ENCODE results near the gene TOB1.

Gene TOB1

GRCh38 chr17:50866261-50866949, at the start of gene TOB1:
TOB1 (minus strand) TSS chr17:50866354; CDS start chr17:50864017, 2,337 bp downstream.
- peak; percentile 98 for DNase-seq (ENCODE audit: low read depth)

DNA sequence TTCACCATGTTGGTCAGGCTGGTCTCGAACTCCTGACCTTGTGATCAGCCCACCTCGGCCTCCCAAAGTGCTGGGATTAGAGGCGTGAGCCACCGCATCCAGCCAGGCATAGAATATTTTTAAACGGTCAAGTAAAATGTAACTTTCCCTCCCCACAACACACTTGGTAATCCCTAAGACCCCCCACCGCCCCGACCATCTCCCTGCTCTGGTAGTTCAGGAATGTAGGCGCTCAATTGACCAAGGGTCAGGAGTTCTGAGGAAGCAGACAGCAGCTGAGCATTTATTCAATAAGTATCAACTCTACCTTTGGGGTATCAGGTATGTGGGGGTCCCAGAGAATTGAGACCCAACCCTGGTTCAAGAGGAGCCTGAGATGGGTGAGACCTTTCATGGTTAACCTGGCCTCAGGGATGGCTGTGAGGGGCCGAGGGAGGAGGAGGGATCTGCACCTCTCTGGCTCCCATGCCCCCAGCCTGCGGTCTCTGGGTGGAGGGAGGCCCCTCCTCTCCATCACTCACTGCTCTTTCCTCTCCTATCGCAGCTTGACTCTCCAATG, 48.4 kb upstream of the TOB1 start:
- no peak for DNase-seq (ENCODE audit: low read depth)

DNA sequence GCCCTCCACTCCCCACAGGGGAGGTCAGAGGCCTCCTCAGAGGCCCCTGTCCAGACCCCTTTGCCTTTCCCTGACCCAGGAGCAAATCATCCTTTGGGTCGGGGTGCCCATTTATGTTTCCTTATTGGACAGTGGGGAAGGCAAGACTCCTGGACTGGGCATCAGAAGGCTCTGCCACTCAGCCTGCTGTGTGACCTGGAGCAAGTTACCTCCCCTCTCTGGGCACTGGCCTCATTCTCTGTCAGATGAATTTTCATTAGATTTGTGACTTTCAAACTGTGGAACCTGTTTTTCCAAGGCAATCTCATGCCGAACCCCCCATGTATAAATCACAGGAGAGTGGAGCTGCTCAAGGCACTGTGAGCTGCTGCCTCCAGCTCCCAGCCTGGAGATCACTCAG, 47.0 kb upstream of the TOB1 start:
- DNase-seq (ENCODE audit: low read depth), result no peak

DNA sequence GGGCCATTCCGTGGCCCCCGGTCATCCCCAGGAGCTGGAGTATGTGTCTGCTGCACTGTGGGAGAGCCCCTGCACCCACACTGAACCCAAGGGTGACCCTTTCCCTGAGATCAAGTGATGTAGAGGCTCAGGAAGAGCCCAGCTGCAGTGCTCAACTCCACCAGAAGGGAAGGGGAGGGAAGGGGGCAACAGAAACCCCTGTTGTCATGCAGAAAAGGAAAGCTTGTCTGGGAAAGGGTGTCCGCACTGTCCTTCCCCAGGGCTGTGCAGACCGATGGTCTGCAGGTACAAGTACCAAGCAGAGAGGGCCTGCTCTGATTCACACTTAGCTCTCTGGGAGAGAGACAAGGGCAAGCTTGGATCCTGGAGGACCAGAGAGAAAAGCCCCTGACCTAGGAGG, 45.7 kb upstream of the TOB1 start:
- no peak for DNase-seq (ENCODE audit: low read depth)

DNA sequence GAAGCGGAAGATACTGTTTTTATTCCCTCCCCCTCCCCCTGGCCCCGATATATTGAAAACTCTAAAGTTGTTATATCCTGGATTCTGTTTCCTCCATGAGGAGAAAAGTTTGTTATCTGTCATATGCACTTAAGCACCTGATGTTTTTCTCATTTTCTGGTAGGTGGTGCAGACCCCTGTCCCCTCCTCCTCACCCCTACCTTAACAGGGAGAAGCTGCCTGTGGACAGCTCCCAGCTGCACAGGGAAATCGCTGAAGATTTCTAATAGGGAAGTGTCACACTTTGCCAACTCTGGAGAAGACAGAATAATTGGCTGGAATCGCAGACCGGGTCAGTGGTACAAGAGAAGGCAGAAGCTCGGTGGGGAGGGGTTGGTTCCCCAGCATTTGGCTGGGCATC, 45.3 kb upstream of the TOB1 start:
- DNase-seq (ENCODE audit: low read depth), result no peak

GRCh38 chr17:50909765-50910605, 43.8 kb upstream of the TOB1 start:
- DNase-seq (ENCODE audit: low read depth), result no peak

DNA sequence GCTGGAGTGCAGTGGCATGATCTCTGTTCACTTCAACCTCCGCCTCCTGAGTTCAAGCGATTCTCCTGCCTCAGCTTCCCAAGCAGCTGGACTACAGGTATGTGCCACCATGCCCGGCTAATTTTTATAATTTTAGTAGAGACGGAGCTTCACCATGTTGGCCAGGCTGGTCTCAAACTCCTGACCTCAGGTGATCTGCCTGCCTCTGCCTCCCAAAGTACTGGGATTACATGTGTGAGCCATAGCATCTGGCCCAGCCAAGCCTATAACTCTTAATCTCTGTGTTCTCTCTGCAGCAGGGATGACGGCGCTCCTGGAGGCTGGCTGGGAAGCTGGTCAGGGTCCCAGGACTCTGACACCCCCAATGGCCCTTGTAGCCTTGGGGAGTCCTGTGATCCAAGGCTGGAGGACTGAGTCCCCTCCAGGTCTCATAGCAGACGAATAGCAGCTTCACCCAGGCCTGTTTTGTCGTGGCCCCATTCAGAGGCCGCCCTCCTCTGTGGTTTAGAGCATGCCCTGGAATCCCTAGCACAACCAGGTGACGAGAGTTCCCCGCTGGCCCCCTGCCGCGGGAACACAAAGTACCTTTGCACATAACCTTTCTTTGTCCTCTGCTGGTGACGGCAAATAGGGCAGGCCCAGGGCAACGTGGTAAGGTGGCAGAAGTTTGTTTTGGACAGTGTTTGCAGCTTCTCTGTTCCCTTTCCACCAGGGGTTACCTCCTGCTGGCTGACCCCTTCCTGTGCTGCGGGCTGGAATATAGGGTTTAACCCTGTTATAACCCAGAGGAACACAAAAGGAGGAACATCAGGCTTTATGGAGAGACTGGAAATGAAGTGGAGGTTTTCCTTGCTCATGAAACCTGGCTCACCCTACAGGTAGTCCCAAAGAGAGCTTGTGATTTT, 43.0 kb upstream of the TOB1 start:
- no peak for DNase-seq (ENCODE audit: low read depth)

DNA sequence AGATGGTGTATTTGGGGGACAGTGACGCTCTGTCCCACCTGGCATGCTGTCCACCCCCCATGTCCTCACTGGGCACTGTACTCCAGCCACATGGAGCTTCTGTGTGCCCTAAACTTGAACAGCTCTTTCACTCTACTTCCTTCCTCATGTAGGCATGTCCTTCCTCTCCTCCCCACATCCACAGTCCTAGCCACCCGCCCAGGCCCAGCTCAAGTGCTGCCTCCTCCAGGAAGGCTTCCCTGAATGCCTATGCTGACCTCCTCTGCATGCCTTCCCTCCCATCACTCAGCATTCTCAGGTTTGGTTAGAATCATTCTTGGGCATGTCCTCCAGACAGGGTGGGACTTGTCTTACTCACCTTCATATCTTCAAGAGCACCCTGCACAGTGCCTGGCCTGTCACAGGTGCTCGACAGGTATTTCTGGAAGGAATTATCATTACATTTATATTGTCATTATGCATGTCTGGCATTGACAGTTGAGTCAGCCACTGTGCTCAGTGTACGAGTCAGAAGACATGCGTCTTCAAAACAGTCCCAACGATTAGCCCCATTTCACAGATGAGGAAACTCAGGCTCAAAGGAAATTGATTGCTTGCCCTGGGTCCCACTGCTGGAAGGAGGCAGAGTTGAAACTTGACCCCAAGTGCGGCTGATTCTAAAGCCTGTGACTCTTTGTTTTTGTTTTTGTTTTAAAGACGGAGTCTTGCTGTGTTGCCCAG, 42.1 kb upstream of the TOB1 start:
- DNase-seq (ENCODE audit: low read depth), result no peak

- no peak for DNase-seq (ENCODE audit: low read depth)
Measured at GRCh38 chr17:50906443-50906842, 40.3 kb upstream of the TOB1 start.

GRCh38 chr17:50905460-50905803, 39.3 kb upstream of the TOB1 start:
- no peak for DNase-seq (ENCODE audit: low read depth)

- no peak for DNase-seq (ENCODE audit: low read depth)
Measured at GRCh38 chr17:50904518-50905459, 38.6 kb upstream of the TOB1 start.

GRCh38 chr17:50903604-50904517, 37.7 kb upstream of the TOB1 start:
- DNase-seq (ENCODE audit: low read depth), result no peak

GRCh38 chr17:50902372-50903353, 36.5 kb upstream of the TOB1 start:
- no peak for DNase-seq (ENCODE audit: low read depth)

DNA sequence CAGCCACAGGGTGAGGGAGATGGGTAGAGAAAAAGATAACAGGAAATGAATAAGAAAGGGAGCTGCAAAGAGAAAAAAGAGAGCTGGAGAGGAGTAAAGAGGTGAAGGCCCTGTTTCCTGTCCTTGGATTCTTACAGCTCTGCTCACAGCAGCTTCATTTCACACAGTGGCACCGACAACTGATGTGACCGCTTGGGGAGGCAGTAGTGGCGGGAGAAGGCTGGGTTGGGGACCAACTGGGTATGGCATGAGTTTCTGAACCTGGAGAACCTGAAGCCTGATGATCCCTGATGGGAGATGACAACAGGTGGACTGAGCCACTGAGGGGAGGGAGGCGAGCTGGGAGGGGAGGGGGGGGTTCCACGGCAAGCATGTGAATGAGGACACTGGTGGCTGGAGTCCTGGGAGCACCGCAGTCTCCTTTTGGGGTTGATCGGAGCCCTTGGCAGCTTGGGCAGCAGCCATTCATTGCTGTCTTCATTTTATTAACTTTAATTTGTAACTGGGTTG, 34.3 kb upstream of the TOB1 start:
- no peak for DNase-seq (ENCODE audit: low read depth)

DNA sequence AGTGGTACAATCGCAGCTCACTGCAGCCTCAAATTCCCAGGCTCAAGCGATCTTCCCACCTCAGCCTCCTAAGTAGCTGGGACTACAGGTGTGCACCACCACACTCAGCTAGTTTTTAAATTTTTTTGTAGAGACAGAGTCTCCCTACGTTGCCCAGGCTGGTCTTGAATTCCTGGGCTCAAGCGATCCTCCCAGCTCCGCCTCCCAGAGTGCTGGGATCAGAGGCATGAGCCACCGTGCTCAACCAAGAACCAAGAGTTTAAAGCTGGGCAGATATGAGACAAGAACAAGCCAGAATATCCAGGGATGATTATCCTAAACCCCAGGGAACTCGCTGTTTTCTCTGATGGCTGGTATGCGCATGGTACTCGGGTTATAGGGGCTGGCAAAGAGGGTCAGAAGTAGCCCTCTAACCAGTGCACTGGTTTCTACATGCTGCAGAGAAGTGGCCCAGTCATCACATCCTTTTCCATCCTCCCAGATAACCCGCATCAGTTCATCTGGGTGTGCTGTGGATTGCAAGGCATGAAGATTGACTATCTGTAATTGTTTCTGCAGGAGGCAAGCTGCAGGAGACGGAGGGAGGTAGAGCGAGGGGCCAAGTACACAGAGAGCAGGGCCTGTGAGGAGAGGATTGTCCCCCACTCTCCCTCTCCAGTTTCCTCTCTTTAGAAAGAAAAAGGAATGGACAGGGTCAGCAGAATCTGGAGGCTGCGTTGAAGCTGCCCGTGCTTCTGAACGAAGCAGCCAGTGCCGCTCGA, 33.6 kb upstream of the TOB1 start:
- no peak for DNase-seq (ENCODE audit: low read depth)

DNA sequence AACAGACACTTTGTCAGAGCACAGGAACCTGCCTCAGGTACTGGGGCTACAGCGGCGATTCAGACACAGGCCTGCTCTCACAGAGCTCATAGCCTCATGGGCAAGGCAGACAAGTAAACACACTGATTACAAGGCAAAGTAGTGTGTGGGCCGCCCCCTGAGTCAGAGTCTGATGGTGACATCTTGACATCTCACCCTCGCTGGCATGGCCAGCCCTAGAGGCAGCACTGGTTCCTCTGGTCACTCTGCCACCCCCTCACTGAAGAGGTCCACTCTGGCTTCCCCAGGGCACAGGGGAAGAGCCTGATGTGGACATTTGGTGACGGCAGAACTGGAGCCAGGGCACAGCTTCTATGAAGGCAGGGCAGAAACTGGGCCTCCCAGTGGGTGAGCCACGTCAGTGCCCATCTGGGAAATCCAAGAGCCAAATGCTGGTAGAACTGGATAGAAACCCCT, 32.9 kb upstream of the TOB1 start:
- DNase-seq (ENCODE audit: low read depth), result no peak

GRCh38 chr17:50898369-50899004, 32.3 kb upstream of the TOB1 start:
- DNase-seq (ENCODE audit: low read depth), result no peak
